Right atrium auricular region (tissue), 2 donors: Measurements from ENCODE around the gene SACM1L. TPM values are rescaled to one million over a fixed set of nuclear protein-coding genes. Genes with fewer than 3 reads are reported as not detected.
A peak's percentile ranks its signal among the peaks of the same experiment; 100 is the strongest.

ENCODE experiments used
- DNase-seq: peaks from one replicate; pipeline ENCODE4 v3.0.0-alpha.2; 2019; ENCODE audit warnings: low spot score
- H3K27ac ChIP-seq, 2 donors: fragments of 200-600 bp; sonication (generic); 1 replicate in 1 of 2; 2 replicates in 1 of 2; pipeline ENCODE4 v1.5.1; 2016 to 2019
- H3K27me3 ChIP-seq, 2 donors: fragments of 200-600 bp; sonication (generic); one replicate each; pipeline versions ENCODE4 v1.5.1 to v1.6.0; 2017 to 2019
- H3K36me3 ChIP-seq: fragments of 200-600 bp; sonication (generic); one replicate; pipeline ENCODE4 v1.5.1; 2016
- H3K4me1 ChIP-seq, 2 donors: fragments of 200-600 bp; sonication (generic); one replicate each; pipeline versions ENCODE4 v1.5.1 to v1.6.0; 2017 to 2019
- H3K4me3 ChIP-seq, 2 donors: fragments of 200-600 bp; sonication (generic); 1 replicate in 1 of 2; 2 replicates in 1 of 2; pipeline ENCODE4 v1.5.1; 2017 to 2019; ENCODE audit warnings: mild to moderate bottlenecking in 1 of 2, moderate library complexity in 1 of 2
- H3K9me3 ChIP-seq, 2 donors: fragments of 200-600 bp; sonication (generic); one replicate each; pipeline ENCODE4 v1.5.1; 2019
- total RNA-seq, 2 donors: library from RNA; depleted of rRNA; stranded (reverse); fragments of >200 nt; gene quantifications; one replicate each; pipeline ENCODE4 v1.1.0, GENCODE V29; 2016
- TF ChIP-seq, protein P1 (sequence below), 2 donors: fragments of 200-600 bp; sonication (generic); IDR thresholded peaks; one replicate each; pipeline ENCODE4 v1.5.1; 2019; ENCODE audit warnings: antibody characterized with exemption in 2 of 2

Gene SACM1L
- total RNA-seq, 2 donors from 2014 or later = 16.6 to 18.7 TPM

DNA sequence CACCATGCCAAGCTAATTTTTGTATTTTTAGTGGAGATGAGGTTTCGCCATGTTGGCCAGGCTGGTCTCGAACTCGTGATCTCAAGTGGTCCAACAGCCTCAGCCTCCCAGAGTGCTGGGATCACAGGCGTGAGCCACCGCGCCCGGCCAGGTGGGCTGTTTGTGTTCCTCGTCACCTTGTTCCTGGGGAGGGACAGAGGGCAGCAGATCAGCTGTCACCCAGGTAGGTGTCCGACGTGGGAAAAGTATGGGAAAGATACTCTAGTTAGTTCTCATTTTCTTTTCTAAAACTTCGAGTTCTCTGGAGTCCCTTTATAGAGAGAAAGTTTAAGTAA is 28.7 kb upstream of the SACM1L start:
- TF ChIP-seq, protein P1, sequence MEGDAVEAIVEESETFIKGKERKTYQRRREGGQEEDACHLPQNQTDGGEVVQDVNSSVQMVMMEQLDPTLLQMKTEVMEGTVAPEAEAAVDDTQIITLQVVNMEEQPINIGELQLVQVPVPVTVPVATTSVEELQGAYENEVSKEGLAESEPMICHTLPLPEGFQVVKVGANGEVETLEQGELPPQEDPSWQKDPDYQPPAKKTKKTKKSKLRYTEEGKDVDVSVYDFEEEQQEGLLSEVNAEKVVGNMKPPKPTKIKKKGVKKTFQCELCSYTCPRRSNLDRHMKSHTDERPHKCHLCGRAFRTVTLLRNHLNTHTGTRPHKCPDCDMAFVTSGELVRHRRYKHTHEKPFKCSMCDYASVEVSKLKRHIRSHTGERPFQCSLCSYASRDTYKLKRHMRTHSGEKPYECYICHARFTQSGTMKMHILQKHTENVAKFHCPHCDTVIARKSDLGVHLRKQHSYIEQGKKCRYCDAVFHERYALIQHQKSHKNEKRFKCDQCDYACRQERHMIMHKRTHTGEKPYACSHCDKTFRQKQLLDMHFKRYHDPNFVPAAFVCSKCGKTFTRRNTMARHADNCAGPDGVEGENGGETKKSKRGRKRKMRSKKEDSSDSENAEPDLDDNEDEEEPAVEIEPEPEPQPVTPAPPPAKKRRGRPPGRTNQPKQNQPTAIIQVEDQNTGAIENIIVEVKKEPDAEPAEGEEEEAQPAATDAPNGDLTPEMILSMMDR (IDR thresholded peaks at IDR 0.05) = no peak
- no peak overlapping the region for H3K27ac ChIP-seq
- H3K4me3 ChIP-seq = no peak overlapping the region
- no peaks in the 10 kb centered on the region for H3K36me3 ChIP-seq
- no peak for DNase-seq
- peaks cover 0 to 26% of the 10 kb centered on the region in 2 donors for H3K4me1 ChIP-seq
- H3K27me3 ChIP-seq = no peaks in the 10 kb centered on the region
- H3K9me3 ChIP-seq = no peaks in the 10 kb centered on the region

DNA sequence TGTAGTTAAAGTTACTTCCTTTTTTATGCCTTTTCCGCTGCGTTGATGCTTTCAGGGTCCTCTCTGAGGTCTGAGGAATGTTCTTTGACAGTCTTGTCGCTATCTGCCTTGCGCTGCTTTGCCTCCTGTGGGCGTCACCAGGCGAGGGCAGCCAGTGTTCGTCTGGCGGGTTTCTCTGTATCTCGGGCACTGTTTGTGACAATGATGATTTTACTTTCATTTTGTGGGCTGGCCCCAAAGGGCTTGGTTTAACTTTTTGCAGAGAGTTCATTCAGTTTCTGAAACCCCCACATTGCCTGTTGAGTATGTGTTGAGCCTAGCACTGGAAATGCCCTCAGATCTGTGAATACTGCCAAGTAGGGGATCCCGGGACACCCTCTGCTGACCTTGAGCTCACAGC is 24.6 kb upstream of the SACM1L start:
- Histone ChIP-seq H3K9me3 (no peaks in the 10 kb centered on the region), H3K36me3 (peaks cover 4% of the 10 kb centered on the region), H3K27ac (peak overlapping the region in 1 of 2 donors; percentile 31), H3K27me3 (no peaks in the 10 kb centered on the region), H3K4me1 (peaks cover 0 to 37% of the 10 kb centered on the region in 2 donors), H3K4me3 (peak overlapping the region; percentile 21 to 40)
- TF ChIP-seq, protein P1 (IDR thresholded peaks at IDR 0.05) = no peak
- no peak for DNase-seq

DNA sequence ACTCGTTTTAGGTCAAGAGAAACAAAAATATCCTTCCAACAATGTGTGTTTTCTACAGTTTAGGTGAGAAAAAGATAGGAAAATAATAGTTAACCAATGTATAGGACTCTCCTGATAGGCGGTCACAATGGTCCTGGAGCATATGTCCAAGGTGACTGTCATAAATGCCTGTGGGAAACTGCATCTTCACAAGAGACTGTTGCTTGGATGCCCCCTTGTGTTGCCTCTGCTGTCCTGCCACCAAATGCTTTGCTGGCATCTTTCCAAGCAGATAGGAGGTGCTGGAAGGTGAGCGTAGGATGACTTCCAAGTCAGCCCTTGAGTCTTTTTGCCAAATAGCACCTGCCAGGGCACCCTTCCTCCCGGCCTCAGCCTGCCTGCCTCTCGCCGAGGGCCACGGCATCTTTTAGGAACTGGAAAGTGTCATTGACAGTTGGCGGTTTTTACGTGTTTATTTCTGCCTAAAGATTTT is 24.1 kb upstream of the SACM1L start:
- Histone ChIP-seq H3K36me3 (peaks cover 4% of the 10 kb centered on the region), H3K4me3 (peak overlapping the region in 1 of 2 donors; percentile 40), H3K9me3 (no peaks in the 10 kb centered on the region), H3K4me1 (peaks cover 0 to 37% of the 10 kb centered on the region in 2 donors), H3K27me3 (no peaks in the 10 kb centered on the region), H3K27ac (peak overlapping the region in 1 of 2 donors; percentile 31)
- TF ChIP-seq, protein P1 (IDR thresholded peaks at IDR 0.05) = peak; percentile 40 to 68
- no peak for DNase-seq

DNA sequence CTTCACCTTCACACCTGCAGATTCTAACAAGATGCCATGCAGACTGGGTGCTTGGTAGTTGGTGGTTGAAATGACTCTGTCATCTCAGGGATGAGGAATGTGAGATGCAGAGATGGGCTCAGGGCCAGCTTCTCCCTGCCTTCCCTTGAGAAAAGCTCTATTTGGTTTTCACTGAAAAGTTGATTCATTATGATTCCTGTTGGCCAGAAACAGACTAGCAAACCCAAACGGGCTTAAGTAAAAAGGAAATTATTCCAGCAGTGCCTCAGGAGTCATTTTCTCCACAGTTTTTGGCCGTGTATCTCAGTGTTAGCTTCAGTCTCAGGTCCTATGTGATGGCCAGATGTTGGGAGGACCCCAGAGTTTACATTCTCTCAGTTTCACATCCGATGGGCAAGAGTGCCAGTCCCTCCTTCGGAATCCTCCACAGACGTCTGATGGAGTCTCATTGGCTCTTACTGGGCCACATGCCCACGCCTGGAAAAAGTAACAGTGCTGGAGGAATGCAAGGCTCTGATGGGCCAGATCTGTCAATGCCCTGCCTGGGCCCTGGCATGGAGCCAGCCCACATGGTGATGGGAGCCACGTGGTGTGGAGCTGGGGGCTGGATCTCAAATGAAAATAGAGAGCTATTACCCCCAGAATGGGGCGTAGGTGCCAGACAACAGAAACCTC is 22.3 kb upstream of the SACM1L start:
- Histone ChIP-seq H3K27me3 (no peaks in the 10 kb centered on the region), H3K4me1 (peaks cover 0 to 45% of the 10 kb centered on the region in 2 donors), H3K36me3 (peaks cover 4% of the 10 kb centered on the region), H3K4me3 (no peak overlapping the region), H3K9me3 (no peaks in the 10 kb centered on the region), H3K27ac (peak overlapping the region; percentile 31 to 62)
- no peak for DNase-seq
- TF ChIP-seq, protein P1 (IDR thresholded peaks at IDR 0.05) = no peak

DNA sequence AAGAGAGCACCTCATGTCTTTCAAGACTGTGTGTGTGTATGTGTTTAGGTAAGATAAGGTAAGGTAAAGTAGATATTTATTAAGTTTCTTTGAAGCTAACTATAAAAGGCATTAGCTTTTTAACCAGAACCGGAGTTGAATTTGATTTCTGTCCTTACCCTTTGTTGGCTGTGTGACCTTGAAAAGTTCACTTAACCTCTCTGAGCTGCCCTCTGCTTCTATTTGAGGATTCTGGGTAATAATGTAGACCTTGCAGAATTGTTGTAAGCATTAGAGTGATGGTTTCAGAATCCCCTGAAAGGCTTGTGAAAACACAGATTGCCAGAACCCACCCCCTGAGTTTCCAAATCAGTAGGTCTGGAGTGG is 21.6 kb upstream of the SACM1L start:
- Histone ChIP-seq H3K27ac (peak overlapping the region in 1 of 2 donors; percentile 62), H3K4me3 (no peak overlapping the region), H3K9me3 (no peaks in the 10 kb centered on the region), H3K36me3 (peaks cover 4% of the 10 kb centered on the region), H3K4me1 (peaks cover 0 to 45% of the 10 kb centered on the region in 2 donors), H3K27me3 (no peaks in the 10 kb centered on the region)
- TF ChIP-seq, protein P1 (IDR thresholded peaks at IDR 0.05) = no peak
- no peak for DNase-seq

DNA sequence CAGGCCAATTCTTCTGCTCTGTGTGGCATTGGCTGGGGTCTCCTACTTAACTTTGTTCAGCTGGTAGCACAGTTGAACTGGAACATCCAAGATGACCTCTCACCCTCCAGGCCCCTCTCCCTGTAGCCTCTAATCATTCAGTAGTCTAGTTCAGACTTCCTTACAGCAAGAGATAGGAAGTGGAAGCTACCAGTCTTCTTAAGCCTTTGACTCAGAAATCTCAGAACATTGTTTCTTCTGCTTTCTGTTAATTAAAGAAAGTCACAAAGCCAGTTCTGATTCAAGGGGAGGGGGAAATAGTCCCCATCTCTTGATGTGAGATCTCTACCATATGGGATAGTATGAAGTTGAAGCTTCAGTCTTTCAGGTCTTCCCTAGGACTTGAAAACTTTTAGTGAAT is 18.8 kb upstream of the SACM1L start:
- H3K36me3 ChIP-seq = peaks cover 17% of the 10 kb centered on the region
- H3K4me1 ChIP-seq = peaks cover 0 to 30% of the 10 kb centered on the region in 2 donors

More for the DNA sequence above, 18.8 kb upstream of the SACM1L start:
- DNase-seq = no peak
- Histone ChIP-seq H3K27ac (no peak overlapping the region), H3K27me3 (no peaks in the 10 kb centered on the region), H3K4me3 (no peak overlapping the region), H3K9me3 (no peaks in the 10 kb centered on the region)
- TF ChIP-seq, protein P1 (IDR thresholded peaks at IDR 0.05) = no peak
